GM23338 (cell line): ENCODE measurements around the gene INAFM1. TPM values are rescaled to one million over a fixed set of nuclear protein-coding genes. Genes with fewer than 3 reads are reported as not detected.

Source experiments
- ATAC-seq: fragments of 200-7000 bp; cut with Tn5 transposase; 3 replicates; pipeline ENCODE4 v1.9.1; 2020
- DNase-seq: peaks from one replicate; pipeline ENCODE4 v3.0.0-alpha.2; 2015; ENCODE audit warnings: low spot score
- H2AFZ ChIP-seq: fragments of 200-600 bp; sonication (generic); 2 replicates; pipeline ENCODE4 v1.8.0; 2016; ENCODE audit warnings: antibody characterized with exemption, mild to moderate bottlenecking, moderate library complexity
- H3F3A ChIP-seq: fragments of 200-600 bp; sonication (generic); replicated peaks from 2 replicates; pipeline ENCODE4 v1.8.0; 2017; ENCODE audit warnings: antibody characterized with exemption, mixed run types, low read depth
- H3K27ac ChIP-seq: fragments of 200-600 bp; sonication (generic); 2 replicates; pipeline ENCODE4 v1.6.1; 2016; ENCODE audit warnings: low read depth
- H3K27me3 ChIP-seq: fragments of 200-600 bp; sonication (generic); 2 replicates; pipeline ENCODE4 v1.8.0; 2016; ENCODE audit warnings: mild to moderate bottlenecking, mixed run types, moderate library complexity; ENCODE audit not compliant: insufficient read depth
- H3K36me3 ChIP-seq: fragments of 200-600 bp; sonication (generic); 2 replicates; pipeline ENCODE4 v1.8.0; 2016; ENCODE audit warnings: mild to moderate bottlenecking; ENCODE audit not compliant: insufficient read depth
- H3K4me1 ChIP-seq: fragments of 200-600 bp; sonication (generic); 2 replicates; pipeline ENCODE4 v1.8.0; 2016; ENCODE audit warnings: mild to moderate bottlenecking, moderate library complexity; ENCODE audit not compliant: insufficient read depth
- H3K4me2 ChIP-seq: fragments of 200-600 bp; sonication (generic); 2 replicates; pipeline ENCODE4 v1.7.1; 2017; ENCODE audit warnings: mixed run types
- H3K4me3 ChIP-seq: fragments of 200-600 bp; sonication (generic); 2 replicates; pipeline ENCODE4 v1.6.1; 2016; ENCODE audit warnings: mixed run types
- H3K79me2 ChIP-seq: fragments of 200-600 bp; sonication (generic); replicated peaks from 2 replicates; pipeline ENCODE4 v1.8.0; 2017; ENCODE audit warnings: mild to moderate bottlenecking; ENCODE audit not compliant: insufficient read depth
- H3K9me2 ChIP-seq: fragments of 200-600 bp; sonication (generic); 2 replicates; pipeline ENCODE4 v1.8.0; 2017; ENCODE audit not compliant: insufficient read depth
- H4K20me1 ChIP-seq: fragments of 200-600 bp; sonication (generic); replicated peaks from 2 replicates; pipeline ENCODE4 v1.8.0; 2017; ENCODE audit warnings: mild to moderate bottlenecking; ENCODE audit not compliant: insufficient read depth
- H3K27ac Mint-ChIP-seq: 2 replicates; pipeline ENCODE4 v1.8.0; 2020; ENCODE audit warnings: inconsistent platforms, mild to moderate bottlenecking, moderate library complexity, mixed read lengths
- H3K27me3 Mint-ChIP-seq: 3 replicates; pipeline ENCODE4 v1.8.0; 2022; ENCODE audit warnings: low read depth, mild to moderate bottlenecking, moderate library complexity, mixed read lengths, inconsistent platforms; ENCODE audit not compliant: insufficient read depth, poor library complexity
- H3K36me3 Mint-ChIP-seq: 3 replicates; pipeline ENCODE4 v1.8.0; 2021; ENCODE audit warnings: low read depth, mild to moderate bottlenecking, inconsistent platforms, moderate library complexity, mixed read lengths
- H3K4me1 Mint-ChIP-seq: 3 replicates; pipeline ENCODE4 v1.8.0; 2020; ENCODE audit warnings: mild to moderate bottlenecking, inconsistent platforms, mixed read lengths
- H3K4me3 Mint-ChIP-seq: 3 replicates; pipeline ENCODE4 v1.8.0; 2021; ENCODE audit warnings: moderate library complexity, mild to moderate bottlenecking, inconsistent platforms, mixed read lengths
- H3K9me3 Mint-ChIP-seq: 3 replicates; pipeline ENCODE4 v1.8.0; 2020; ENCODE audit warnings: moderate library complexity, mild to moderate bottlenecking, inconsistent platforms, mixed read lengths
- CREB1 ChIP-seq: fragments of 250-450 bp; sonication (Bioruptor Pico); IDR thresholded peaks from 2 replicates; pipeline ENCODE4 v1.5.0; 2020; ENCODE audit warnings: low read depth, mild to moderate bottlenecking, moderate library complexity
- ETS1 ChIP-seq: IDR thresholded peaks from 2 replicates; pipeline ENCODE4 v1.6.1; 2016; ENCODE audit warnings: antibody characterized with exemption
- EZH2 ChIP-seq: fragments of 200-600 bp; sonication (generic); IDR thresholded peaks from one replicate; pipeline ENCODE4 v1.8.0; 2017; ENCODE audit warnings: antibody characterized with exemption, mild to moderate bottlenecking, low read depth; ENCODE audit not compliant: unreplicated experiment
- EZH2phosphoT487 ChIP-seq: fragments of 200-600 bp; sonication (generic); IDR thresholded peaks from one replicate; pipeline ENCODE4 v1.8.1; 2018; ENCODE audit warnings: antibody characterized with exemption; ENCODE audit not compliant: unreplicated experiment
- JUNB ChIP-seq: IDR thresholded peaks from one replicate; pipeline ENCODE4 v1.6.1; 2016; ENCODE audit warnings: antibody characterized with exemption; ENCODE audit not compliant: unreplicated experiment
- NANOG ChIP-seq: IDR thresholded peaks from 2 replicates; pipeline ENCODE4 v1.6.1; 2016; ENCODE audit warnings: antibody characterized with exemption, borderline replicate concordance
- REST ChIP-seq: IDR thresholded peaks from one replicate; pipeline ENCODE4 v1.6.1; 2018; ENCODE audit warnings: antibody characterized with exemption; ENCODE audit not compliant: unreplicated experiment
- ZNF114 ChIP-seq: fragments of 250-450 bp; sonication (Bioruptor Pico); IDR thresholded peaks from 2 replicates; pipeline ENCODE4 v1.5.0; 2020; ENCODE audit warnings: mild to moderate bottlenecking, moderate library complexity
- ZNF331 ChIP-seq: fragments of 250-450 bp; sonication (Bioruptor Pico); IDR thresholded peaks from 2 replicates; pipeline ENCODE4 v1.5.0; 2020; ENCODE audit warnings: low read depth, mild to moderate bottlenecking, moderate library complexity
- polyA plus RNA-seq: library from polyadenylated mRNA; unstranded; fragments of >200 nt; fragmentation: Nextera tagmentation; extraction: Ambion mirVana; gene quantifications from 2 replicates; pipeline ENCODE4 v1.2.1, GENCODE V29; 2016
- total RNA-seq: library from RNA; depleted of rRNA; stranded (reverse); fragments of >200 nt; shearing (Covaris generic); gene quantifications from 2 replicates; pipeline ENCODE4 v1.2.3, GENCODE V29; 2014
- TF ChIP-seq, protein P1 (sequence below), 2 experiments: fragments of 200-600 bp in 1 of 2; sonication (generic) in 1 of 2; conservative IDR thresholded peaks; 2 replicates each; pipeline versions ENCODE4 v1.5.1 to v1.6.1; 2016 to 2017; ENCODE audit warnings: antibody characterized with exemption in 2 of 2, low read depth in 2 of 2, mild to moderate bottlenecking in 2 of 2, moderate library complexity in 1 of 2

INAFM1 gene
- total and polyA plus RNA-seq, 2 experiments from 2014 or later: 2.9 to 10.2 TPM

GRCh38 chr19:47310323-47310722, 35.6 kb downstream of the INAFM1 start:
- no peak overlapping the region for H3K27ac ChIP-seq
- no peaks in the 10 kb centered on the region for H3K27me3 ChIP-seq
- Mint-ChIP-seq H3K9me3 (peaks cover 6% of the 10 kb centered on the region), H3K4me3 (no peak overlapping the region), H3K4me1 (peaks cover 2% of the 10 kb centered on the region; the same call in 2 of the 3 replicates), H3K36me3 (no peaks in the 10 kb centered on the region), H3K27me3 (peaks cover 6% of the 10 kb centered on the region), H3K27ac (no peak overlapping the region)
- no peaks in the 10 kb centered on the region for H3K79me2 ChIP-seq
- no peaks in the 10 kb centered on the region for H3K36me3 ChIP-seq
- no peak overlapping the region for H3K4me3 ChIP-seq
- no peaks in the 10 kb centered on the region for H3F3A ChIP-seq
- no peak for TF ChIP-seq EZH2
- TF ChIP-seq NANOG: no peak
- TF ChIP-seq, protein P1, sequence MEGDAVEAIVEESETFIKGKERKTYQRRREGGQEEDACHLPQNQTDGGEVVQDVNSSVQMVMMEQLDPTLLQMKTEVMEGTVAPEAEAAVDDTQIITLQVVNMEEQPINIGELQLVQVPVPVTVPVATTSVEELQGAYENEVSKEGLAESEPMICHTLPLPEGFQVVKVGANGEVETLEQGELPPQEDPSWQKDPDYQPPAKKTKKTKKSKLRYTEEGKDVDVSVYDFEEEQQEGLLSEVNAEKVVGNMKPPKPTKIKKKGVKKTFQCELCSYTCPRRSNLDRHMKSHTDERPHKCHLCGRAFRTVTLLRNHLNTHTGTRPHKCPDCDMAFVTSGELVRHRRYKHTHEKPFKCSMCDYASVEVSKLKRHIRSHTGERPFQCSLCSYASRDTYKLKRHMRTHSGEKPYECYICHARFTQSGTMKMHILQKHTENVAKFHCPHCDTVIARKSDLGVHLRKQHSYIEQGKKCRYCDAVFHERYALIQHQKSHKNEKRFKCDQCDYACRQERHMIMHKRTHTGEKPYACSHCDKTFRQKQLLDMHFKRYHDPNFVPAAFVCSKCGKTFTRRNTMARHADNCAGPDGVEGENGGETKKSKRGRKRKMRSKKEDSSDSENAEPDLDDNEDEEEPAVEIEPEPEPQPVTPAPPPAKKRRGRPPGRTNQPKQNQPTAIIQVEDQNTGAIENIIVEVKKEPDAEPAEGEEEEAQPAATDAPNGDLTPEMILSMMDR (conservative IDR thresholded peaks at IDR 0.05; ENCODE audit: low read depth in 2 of 2): no peak
- no peak for TF ChIP-seq CREB1
- TF ChIP-seq ZNF331: no peak
- no peak for TF ChIP-seq EZH2phosphoT487
- no peak for TF ChIP-seq ZNF114
- no peaks in the 10 kb centered on the region for H3K4me1 ChIP-seq
- no peak for DNase-seq
- H2AFZ ChIP-seq: no peak overlapping the region
- H3K9me2 ChIP-seq: no peaks in the 10 kb centered on the region
- H4K20me1 ChIP-seq: no peaks in the 10 kb centered on the region
- H3K4me2 ChIP-seq: no peak overlapping the region
- ATAC-seq: no peak

- H3K27ac ChIP-seq: no peak overlapping the region
- no peak for TF ChIP-seq EZH2phosphoT487
- TF ChIP-seq JUNB: no peak
- no peak for TF ChIP-seq EZH2
- TF ChIP-seq NANOG: no peak
- no peak for TF ChIP-seq ETS1
- no peak for TF ChIP-seq REST
- no peak for TF ChIP-seq CREB1
- TF ChIP-seq, protein P1 (conservative IDR thresholded peaks at IDR 0.05; ENCODE audit: low read depth in 2 of 2): no peak
- no peak overlapping the region for H3K4me2 ChIP-seq
- Mint-ChIP-seq H3K36me3 (no peaks in the 10 kb centered on the region), H3K4me1 (no peaks in the 10 kb centered on the region), H3K4me3 (no peak overlapping the region), H3K9me3 (peaks cover 6% of the 10 kb centered on the region), H3K27me3 (peaks cover 6% of the 10 kb centered on the region), H3K27ac (no peak overlapping the region)
- no peak for DNase-seq
- H3K4me3 ChIP-seq: no peak overlapping the region
- H3K36me3 ChIP-seq: no peaks in the 10 kb centered on the region
- H4K20me1 ChIP-seq: no peaks in the 10 kb centered on the region
- H3K27me3 ChIP-seq: no peaks in the 10 kb centered on the region
- no peak overlapping the region for H2AFZ ChIP-seq
- H3K4me1 ChIP-seq: no peaks in the 10 kb centered on the region
- no peak for ATAC-seq
- no peaks in the 10 kb centered on the region for H3K9me2 ChIP-seq
- H3F3A ChIP-seq: no peaks in the 10 kb centered on the region
- H3K79me2 ChIP-seq: no peaks in the 10 kb centered on the region
Measured at GRCh38 chr19:47310819-47311218, 36.1 kb downstream of the INAFM1 start.
